NB4 (cell line): ENCODE data around the gene HMGCL.
"Not testable (repeated sequence)": the region's sequence is repeated elsewhere in the genome, so short reads cannot be mapped to it uniquely, and the experiment has no call there.

Experiments used
- DNase-seq: peaks from one replicate; pipeline ENCODE4 v3.0.0; 2010; ENCODE audit warnings: low read depth
- H3K4me3 ChIP-seq: one replicate; pipeline ENCODE4 v1.5.1; 2011; ENCODE audit warnings: mild to moderate bottlenecking, low read depth, low read length, moderate library complexity
- MYC ChIP-seq: IDR thresholded peaks from 2 replicates; pipeline ENCODE4 v1.6.1; 2011; ENCODE audit warnings: low read depth, low read length
- POLR2A ChIP-seq: IDR thresholded peaks from 2 replicates; pipeline ENCODE4 v1.6.1; 2011; ENCODE audit warnings: mild to moderate bottlenecking; ENCODE audit not compliant: insufficient read length; ENCODE audit errors: extremely low read depth
- TF ChIP-seq, protein P1 (sequence below): IDR thresholded peaks from 2 replicates; pipeline ENCODE4 v1.6.1; 2011; ENCODE audit warnings: low read depth, low read length
- TF ChIP-seq, protein P2 (sequence below): IDR thresholded peaks from one replicate; pipeline ENCODE4 v1.5.1; 2012; ENCODE audit warnings: low read depth, low read length

HMGCL gene

DNA sequence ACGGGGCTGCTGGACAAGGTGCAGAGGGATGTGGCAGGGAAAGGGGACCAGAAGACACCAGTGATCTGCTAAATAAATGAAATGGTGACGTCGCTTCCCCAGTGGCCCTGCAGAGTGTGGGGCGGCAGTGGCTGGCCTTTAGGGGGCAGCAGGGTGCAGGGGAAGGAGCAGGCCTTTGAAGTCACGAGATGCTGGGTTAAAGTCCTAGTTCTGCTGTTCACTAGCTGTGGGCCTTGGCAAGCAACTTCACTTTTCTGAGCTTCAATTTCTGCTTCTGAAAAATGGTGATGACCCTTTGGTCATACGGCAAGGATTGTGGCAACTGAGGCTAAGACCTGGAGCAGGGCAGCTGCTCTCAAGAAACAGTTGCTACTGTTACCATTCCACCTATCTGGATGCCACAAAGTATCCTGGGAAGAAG, 15.5 kb downstream of the HMGCL start:
- TF ChIP-seq POLR2A = no peak
- TF ChIP-seq, protein P1, sequence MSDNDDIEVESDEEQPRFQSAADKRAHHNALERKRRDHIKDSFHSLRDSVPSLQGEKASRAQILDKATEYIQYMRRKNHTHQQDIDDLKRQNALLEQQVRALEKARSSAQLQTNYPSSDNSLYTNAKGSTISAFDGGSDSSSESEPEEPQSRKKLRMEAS = peak; percentile 36
- peak; percentile 64 for TF ChIP-seq MYC
- TF ChIP-seq, protein P2, sequence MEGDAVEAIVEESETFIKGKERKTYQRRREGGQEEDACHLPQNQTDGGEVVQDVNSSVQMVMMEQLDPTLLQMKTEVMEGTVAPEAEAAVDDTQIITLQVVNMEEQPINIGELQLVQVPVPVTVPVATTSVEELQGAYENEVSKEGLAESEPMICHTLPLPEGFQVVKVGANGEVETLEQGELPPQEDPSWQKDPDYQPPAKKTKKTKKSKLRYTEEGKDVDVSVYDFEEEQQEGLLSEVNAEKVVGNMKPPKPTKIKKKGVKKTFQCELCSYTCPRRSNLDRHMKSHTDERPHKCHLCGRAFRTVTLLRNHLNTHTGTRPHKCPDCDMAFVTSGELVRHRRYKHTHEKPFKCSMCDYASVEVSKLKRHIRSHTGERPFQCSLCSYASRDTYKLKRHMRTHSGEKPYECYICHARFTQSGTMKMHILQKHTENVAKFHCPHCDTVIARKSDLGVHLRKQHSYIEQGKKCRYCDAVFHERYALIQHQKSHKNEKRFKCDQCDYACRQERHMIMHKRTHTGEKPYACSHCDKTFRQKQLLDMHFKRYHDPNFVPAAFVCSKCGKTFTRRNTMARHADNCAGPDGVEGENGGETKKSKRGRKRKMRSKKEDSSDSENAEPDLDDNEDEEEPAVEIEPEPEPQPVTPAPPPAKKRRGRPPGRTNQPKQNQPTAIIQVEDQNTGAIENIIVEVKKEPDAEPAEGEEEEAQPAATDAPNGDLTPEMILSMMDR = peak; percentile 93
- peak; percentile 89 for DNase-seq

DNA sequence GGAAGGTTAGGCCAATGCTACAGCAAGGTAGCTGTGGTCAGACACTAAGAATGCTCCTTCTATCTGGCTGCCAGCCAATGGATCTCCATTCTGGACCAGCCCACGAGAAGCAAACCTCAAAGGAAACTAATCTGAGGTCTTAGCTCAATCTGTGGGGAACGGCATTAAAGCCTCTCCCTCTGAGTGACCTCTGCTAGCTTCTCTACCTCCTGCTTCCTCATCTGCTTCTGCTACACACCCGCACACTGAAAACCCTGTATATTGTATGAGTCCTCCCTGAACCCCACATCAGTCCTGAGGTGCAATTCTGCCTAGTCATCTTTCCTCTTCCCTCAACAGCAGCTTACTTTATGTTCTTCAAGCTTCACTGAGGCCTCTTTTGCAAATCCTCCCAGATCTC, 17.8 kb downstream of the HMGCL start:
- DNase-seq = peak; percentile 84
- no peak overlapping the region for H3K4me3 ChIP-seq
- TF ChIP-seq POLR2A (no peak), MYC (no peak)
- TF ChIP-seq, protein P1 = no peak
- TF ChIP-seq, protein P2 = no peak

More for the DNA sequence above, 15.5 kb downstream of the HMGCL start:
- no peak overlapping the region for H3K4me3 ChIP-seq

DNA sequence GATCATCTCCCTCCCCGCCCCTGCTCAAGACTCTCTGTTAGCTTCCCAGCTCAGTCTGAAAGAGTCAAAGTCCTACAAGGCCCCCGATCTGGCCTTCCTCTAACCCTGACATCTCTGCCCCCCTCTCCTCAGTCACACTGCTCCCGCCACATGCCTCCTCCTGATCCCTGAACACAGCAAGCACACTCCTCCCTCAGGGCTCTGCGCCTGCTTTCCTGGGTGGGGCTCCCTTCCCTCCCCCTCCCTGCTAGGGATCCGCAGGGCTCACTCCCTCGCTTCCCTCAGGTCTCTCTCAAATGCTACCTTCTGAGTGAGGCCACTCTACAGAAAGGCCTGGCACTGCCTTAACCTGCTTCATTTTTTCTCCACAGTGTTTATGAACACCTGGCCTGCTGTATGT, 18.9 kb downstream of the HMGCL start:
- no peak for DNase-seq
- TF ChIP-seq, protein P1 = no peak
- H3K4me3 ChIP-seq = no peak overlapping the region

DNA sequence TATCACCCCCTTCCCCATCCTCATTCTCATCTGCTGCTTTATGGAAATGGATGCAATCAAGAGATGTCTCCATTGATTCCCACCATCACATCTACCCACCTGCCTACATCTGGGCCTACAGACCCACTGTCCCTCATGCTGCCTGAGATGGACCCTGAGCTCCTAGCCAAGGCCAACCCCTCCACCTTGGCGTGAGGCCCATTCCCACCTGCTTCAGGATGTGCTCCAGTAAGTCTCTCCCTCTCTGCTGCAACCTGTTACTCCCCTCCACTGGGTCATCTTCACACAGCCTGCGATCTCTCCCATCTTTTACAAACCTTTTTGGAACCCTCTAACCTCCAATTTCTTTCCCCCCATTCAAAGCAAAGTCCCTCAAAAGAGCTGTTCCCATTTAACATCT, 20.2 kb downstream of the HMGCL start:
- TF ChIP-seq, protein P1 = no peak
- TF ChIP-seq POLR2A (no peak), MYC (no peak)
- TF ChIP-seq, protein P2 = no peak
- H3K4me3 ChIP-seq = no peak overlapping the region
- no peak for DNase-seq

DNA sequence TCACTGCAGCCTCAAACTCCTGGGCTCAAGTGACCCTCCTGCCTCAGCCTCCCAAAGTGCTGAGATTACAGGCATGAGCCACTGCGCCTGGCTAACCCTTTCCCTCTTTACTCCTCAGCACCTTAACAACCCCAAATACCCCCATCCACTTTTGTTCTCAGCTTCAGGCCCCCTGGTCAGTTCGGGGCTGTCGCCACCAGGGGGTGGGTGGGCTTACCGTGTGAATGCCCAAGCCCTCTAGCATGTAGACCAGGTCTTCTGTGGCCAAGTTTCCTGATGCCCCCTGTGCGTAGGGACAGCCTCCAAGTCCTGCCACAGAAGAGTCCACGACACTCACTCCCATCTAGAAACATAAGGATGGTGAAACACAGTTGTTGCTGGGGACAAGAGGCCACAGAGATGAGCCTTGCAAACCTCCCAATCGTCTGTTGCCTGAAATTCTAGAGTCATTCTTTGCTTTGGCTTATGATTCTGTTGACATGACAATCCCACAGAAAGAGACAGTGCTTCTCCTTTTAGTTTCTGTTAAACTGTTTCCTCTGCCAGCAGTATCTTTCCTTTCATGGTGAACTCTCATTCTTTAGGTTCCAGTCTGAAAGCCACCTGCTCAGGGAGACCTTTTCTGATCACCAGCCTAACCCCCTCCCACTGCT, 20.9 kb downstream of the HMGCL start:
- H3K4me3 ChIP-seq = no peak overlapping the region
- no peak for TF ChIP-seq MYC
- TF ChIP-seq, protein P2 = peak; percentile 15
- TF ChIP-seq POLR2A = no peak
- no peak for DNase-seq

DNA sequence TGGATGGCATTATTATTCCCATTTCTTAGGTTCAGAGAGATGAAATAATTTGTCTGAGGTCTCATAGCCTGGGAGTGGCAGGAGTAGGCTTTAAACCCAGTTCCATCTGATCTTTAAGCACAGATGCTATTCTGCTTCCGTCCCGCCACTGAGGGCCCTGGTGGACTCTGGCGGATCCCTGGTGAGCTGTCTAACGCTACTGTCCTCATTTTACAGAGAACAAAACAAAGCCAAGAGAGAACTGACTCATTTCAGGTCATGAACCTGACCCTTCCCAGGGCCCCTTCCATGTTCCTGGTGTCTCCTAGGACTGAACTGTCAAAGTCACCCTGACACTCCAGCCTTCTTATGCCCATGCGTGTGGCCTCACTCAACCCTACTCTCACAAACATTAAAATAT, 21.6 kb downstream of the HMGCL start:
- no peak for DNase-seq
- H3K4me3 ChIP-seq = no peak overlapping the region
- TF ChIP-seq, protein P2 = no peak
- TF ChIP-seq POLR2A (no peak), MYC (no peak)
- TF ChIP-seq, protein P1 = no peak

DNA sequence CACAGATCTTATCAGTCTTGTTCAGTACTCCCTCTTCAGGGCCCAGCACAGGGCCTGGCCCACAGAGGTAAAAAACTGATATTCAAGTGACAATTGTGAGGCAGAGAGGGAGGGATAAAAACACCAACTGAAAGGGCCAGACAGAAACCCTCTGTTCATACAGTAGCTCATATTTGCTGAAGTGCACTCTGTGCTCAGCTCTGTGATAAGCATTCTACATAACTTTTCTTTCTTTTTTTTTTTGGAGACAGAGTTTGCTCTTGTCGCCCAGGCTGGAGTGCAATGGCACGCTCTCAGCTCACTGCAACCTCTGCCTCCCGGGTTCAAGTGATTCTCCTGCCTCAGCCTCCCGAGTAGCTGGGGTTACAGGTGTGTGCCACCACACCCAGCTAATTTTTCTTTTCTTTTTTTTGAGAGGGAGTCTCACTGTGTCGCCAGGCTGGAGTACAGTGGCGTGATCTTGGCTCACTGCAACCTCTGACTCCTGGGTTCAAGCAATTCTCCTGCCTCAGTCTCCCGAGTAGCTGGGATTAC, 22.4 kb downstream of the HMGCL start:
- H3K4me3 ChIP-seq, DNase-seq: not testable (repeated sequence)
